IPS-20b (cell line): ENCODE results near the gene EXOG.

Experiments
- H3K27ac ChIP-seq: one replicate; pipeline ENCODE4 v1.5.1; 2013; ENCODE audit warnings: low read length
- H3K27me3 ChIP-seq: 2 replicates; pipeline ENCODE4 v1.6.1; 2013; ENCODE audit warnings: mild to moderate bottlenecking, low read length, inconsistent platforms; ENCODE audit not compliant: insufficient read depth
- H3K36me3 ChIP-seq: 2 replicates; pipeline ENCODE4 v1.6.1; 2013; ENCODE audit warnings: low read depth, mild to moderate bottlenecking, inconsistent platforms, low read length, moderate library complexity; ENCODE audit not compliant: insufficient read depth
- H3K4me1 ChIP-seq: 2 replicates; pipeline ENCODE4 v1.6.1; 2013; ENCODE audit warnings: mild to moderate bottlenecking, control low read depth, inconsistent platforms, low read length, moderate library complexity; ENCODE audit not compliant: insufficient read depth
- H3K4me3 ChIP-seq: 2 replicates; pipeline ENCODE4 v1.5.1; 2013; ENCODE audit warnings: mild to moderate bottlenecking, low read length, inconsistent platforms
- H3K9ac ChIP-seq: 2 replicates; pipeline ENCODE4 v1.6.1; 2013; ENCODE audit warnings: low read depth, mild to moderate bottlenecking, inconsistent platforms, low read length, moderate library complexity
- H3K9me3 ChIP-seq: 2 replicates; pipeline ENCODE4 v1.6.1; 2013; ENCODE audit warnings: mild to moderate bottlenecking, low read depth, low read length, inconsistent platforms; ENCODE audit not compliant: insufficient read depth

The EXOG gene

DNA sequence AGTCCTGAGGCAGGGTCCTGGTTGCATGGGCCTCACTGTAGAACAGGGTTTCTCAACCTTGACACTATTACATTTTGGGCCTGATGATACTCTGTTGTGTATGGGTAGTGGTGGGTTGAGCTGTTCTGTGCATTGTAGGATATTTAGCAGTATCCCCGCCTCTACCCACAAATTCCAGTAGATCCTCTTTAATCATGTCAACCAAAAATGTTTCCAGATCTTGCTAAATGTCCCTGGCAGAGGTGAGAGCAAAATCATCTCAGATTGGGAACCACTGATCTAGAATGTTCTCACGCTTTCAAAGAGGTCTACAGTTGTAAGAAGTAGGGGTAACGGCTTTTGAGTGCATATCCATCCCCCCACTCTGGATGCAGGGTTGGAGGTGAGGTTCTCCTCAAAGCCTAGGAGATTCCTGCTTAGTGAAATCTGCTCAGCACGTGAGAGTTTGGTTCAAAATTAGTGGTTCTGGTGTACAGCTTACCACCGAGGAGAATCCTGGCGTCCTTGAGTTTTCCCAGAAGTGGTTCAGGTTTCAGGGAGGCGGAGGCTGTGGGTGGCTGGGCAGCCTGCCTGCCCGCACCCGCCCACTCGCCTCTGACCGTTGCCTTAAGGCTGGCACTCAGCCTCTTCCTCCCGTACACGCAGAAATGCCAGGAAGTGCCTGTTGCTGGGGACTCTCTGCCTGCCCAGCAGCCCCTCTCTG, 37.2 kb upstream of the EXOG start:
- Histone ChIP-seq H3K27me3 (no peaks in the 10 kb centered on the region), H3K36me3 (no peaks in the 10 kb centered on the region), H3K9me3 (no peaks in the 10 kb centered on the region), H3K4me1 (peaks cover 9% of the 10 kb centered on the region), H3K4me3 (no peak overlapping the region), H3K9ac (no peak overlapping the region), H3K27ac (no peak overlapping the region)

- Histone ChIP-seq H3K9ac (no peak overlapping the region), H3K27me3 (no peaks in the 10 kb centered on the region), H3K36me3 (no peaks in the 10 kb centered on the region), H3K9me3 (no peaks in the 10 kb centered on the region), H3K4me3 (no peak overlapping the region), H3K27ac (no peak overlapping the region), H3K4me1 (peaks cover 9% of the 10 kb centered on the region)
Observed at GRCh38 chr3:38459499-38460048, 36.6 kb upstream of the EXOG start.

DNA sequence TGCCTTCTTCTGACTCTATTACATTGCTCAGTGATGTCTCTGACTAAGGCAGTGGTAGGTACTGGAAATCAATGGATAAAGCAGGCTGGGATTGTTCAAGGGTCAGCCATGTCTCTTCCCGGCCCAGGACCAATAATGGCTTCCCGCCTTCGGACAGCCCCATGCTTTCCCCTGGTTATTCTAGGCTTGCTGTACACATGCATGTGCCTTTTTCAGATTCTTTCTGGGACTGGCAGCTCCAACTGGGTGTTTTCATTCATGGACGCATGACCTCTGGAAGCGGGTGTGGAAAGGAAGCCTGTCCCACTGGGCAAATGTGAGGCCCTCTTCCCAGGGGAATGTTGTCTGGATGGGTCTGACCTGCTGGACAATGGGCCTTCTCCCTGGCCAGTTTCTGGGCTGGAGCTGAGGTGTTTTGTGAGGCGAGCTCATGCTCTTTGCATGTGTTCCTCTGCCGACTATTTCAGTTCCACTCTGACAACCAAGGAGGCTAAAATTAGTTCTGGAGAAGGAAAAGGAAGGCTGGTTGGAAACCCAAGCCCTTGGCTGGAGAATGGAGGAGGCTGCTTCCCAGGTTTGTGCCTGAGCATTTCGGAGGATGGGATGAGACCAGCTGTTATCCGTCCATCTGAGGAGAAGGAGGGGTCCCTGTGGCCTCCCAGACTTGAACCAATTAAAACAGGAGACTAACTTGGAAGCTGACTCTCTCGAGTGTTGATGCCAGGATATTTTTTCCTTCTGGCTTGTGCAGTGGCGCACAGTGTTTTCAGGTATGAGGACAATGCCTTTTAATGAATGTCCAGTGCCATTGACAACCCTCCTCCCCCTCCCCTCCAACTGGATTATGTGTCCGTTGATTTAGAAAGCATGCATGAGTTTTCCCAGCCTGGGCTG, 35.5 kb upstream of the EXOG start:
- H3K4me1 ChIP-seq = peaks cover 9% of the 10 kb centered on the region
- H3K9me3 ChIP-seq = 0 out of 2 replicates have a peak, but pooled peaks cover 3% of the 10 kb centered on the region

DNA sequence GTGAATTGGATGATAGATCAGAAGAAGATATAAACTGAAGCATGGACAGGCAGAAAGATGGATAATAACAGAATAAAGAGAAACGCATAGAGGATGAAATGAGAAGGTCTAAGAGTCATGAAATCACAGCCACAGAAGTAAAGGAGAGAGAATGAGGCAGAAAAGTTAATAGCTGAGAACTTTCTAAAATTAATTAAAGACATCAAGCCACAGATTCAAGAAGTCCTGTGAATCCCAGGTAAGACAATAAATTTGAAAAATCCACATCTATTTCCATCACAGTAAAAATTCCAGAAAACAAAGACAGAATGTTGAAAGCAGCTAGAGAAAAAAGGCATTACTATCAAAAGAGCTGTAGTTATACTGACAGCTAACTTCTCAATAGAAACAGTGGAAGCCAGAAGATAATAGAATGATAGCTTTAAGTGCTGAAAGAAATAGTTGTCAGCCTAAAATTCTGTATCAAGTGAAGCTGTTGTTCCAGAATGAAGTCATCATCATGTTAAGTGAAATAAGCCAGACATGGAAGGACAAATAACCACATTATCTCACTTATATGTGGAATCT, 30.5 kb upstream of the EXOG start:
- no peaks in the 10 kb centered on the region for H3K4me1 ChIP-seq
- H3K27ac ChIP-seq = no peak overlapping the region
- no peak overlapping the region for H3K4me3 ChIP-seq
- H3K36me3 ChIP-seq = no peaks in the 10 kb centered on the region
- peaks cover 24% of the 10 kb centered on the region; the same call in 1 of the 2 replicates for H3K9me3 ChIP-seq
- H3K27me3 ChIP-seq = no peaks in the 10 kb centered on the region
- H3K9ac ChIP-seq = no peak overlapping the region

More for the DNA sequence above, 35.5 kb upstream of the EXOG start:
- no peaks in the 10 kb centered on the region for H3K27me3 ChIP-seq
- H3K4me3 ChIP-seq = no peak overlapping the region
- H3K9ac ChIP-seq = no peak overlapping the region
- no peaks in the 10 kb centered on the region for H3K36me3 ChIP-seq
- no peak overlapping the region for H3K27ac ChIP-seq

DNA sequence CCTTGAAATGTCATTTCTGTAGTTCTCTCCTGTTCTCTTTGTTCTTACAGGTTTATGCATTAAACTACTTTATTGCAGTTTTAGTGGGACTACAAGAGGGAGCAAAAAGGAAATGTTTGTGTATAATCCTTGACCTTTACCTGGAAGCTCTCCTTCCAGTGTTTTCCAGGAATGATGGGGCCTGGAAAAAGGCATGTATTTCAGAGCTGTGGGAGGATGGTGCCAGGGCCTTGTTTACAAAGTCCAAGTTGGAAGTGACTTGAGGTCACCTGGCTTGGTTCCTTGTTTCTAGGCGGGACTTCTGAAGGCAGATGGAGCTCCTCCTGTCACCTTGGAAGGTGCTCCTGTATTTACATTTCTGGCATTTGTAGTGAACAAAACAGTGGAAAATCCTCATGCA, 27.4 kb upstream of the EXOG start:
- Histone ChIP-seq H3K27ac (no peak overlapping the region), H3K9ac (no peak overlapping the region), H3K9me3 (peaks cover 24% of the 10 kb centered on the region; the same call in 1 of the 2 replicates), H3K4me1 (no peaks in the 10 kb centered on the region), H3K36me3 (no peaks in the 10 kb centered on the region), H3K4me3 (no peak overlapping the region), H3K27me3 (no peaks in the 10 kb centered on the region)

- H3K4me1 ChIP-seq = no peaks in the 10 kb centered on the region
- no peaks in the 10 kb centered on the region for H3K36me3 ChIP-seq
- H3K27ac ChIP-seq = no peak overlapping the region
- H3K4me3 ChIP-seq = no peak overlapping the region
- H3K9me3 ChIP-seq = peaks cover 24% of the 10 kb centered on the region; the same call in 1 of the 2 replicates
- H3K27me3 ChIP-seq = no peaks in the 10 kb centered on the region
- no peak overlapping the region for H3K9ac ChIP-seq
Observed at GRCh38 chr3:38469852-38470251, 26.3 kb upstream of the EXOG start.

DNA sequence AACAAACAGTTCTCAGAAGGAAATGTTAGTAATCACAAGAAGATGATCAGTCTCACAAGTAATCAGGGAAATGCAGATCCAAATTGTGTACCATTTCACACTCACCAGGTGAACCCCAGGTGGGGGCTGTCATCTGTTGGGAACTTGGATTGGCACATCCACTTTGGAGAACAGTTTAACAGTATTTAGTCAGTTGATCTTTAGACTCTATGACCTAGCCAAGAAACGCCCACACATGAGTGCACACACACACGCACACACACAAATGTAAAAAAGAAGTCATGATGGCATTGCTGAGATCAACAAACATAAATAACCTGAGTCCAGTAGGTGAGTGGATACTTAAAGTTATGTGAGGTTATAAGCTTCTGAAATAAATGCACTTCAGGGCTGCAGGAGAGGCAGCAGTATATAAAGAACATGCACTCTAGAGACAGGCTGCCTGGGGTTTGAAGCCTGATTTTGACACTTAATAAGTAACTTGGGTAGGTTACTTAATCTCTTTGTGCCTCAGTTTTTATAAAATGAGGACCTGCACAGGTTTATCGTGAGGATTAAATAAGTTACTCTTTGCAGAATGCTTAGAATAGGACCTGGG, 24.8 kb upstream of the EXOG start:
- Histone ChIP-seq H3K27ac (no peak overlapping the region), H3K9me3 (peaks cover 16% of the 10 kb centered on the region; the same call in 1 of the 2 replicates), H3K36me3 (no peaks in the 10 kb centered on the region), H3K9ac (no peak overlapping the region), H3K4me1 (no peaks in the 10 kb centered on the region), H3K27me3 (no peaks in the 10 kb centered on the region), H3K4me3 (no peak overlapping the region)

- H3K9me3 ChIP-seq = peaks cover 16% of the 10 kb centered on the region; the same call in 1 of the 2 replicates
- no peaks in the 10 kb centered on the region for H3K27me3 ChIP-seq
- H3K4me3 ChIP-seq = no peak overlapping the region
- H3K9ac ChIP-seq = no peak overlapping the region
- no peaks in the 10 kb centered on the region for H3K4me1 ChIP-seq
- no peak overlapping the region for H3K27ac ChIP-seq
- H3K36me3 ChIP-seq = no peaks in the 10 kb centered on the region
Observed at GRCh38 chr3:38472342-38472741, 23.8 kb upstream of the EXOG start.

DNA sequence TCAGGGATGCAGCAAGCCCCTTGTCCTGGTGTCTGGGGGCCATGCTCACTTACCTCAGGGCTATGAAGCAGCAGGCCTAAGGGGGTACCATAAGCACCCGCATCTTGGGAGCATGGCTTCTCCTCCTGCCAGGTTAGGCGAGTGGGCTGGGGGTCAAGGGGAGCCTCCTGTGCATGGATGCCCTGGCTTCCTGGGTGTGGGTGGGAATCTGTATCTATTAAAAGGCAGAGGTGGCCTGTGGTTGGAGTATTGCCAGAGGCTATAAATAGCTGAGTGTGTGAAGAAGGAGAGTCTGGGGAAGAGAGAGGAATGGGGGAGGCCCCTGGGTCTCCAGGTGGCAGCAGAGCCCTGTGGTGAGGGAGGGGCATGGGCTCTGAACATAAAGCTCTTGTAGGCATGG, 22.9 kb upstream of the EXOG start:
- no peak overlapping the region for H3K4me3 ChIP-seq
- peaks cover under 1% of the 10 kb centered on the region; the same call in 1 of the 2 replicates for H3K36me3 ChIP-seq
- no peak overlapping the region for H3K9ac ChIP-seq
- H3K4me1 ChIP-seq = no peaks in the 10 kb centered on the region
- H3K27me3 ChIP-seq = no peaks in the 10 kb centered on the region
- peaks cover 16% of the 10 kb centered on the region; the same call in 1 of the 2 replicates for H3K9me3 ChIP-seq
- H3K27ac ChIP-seq = no peak overlapping the region

DNA sequence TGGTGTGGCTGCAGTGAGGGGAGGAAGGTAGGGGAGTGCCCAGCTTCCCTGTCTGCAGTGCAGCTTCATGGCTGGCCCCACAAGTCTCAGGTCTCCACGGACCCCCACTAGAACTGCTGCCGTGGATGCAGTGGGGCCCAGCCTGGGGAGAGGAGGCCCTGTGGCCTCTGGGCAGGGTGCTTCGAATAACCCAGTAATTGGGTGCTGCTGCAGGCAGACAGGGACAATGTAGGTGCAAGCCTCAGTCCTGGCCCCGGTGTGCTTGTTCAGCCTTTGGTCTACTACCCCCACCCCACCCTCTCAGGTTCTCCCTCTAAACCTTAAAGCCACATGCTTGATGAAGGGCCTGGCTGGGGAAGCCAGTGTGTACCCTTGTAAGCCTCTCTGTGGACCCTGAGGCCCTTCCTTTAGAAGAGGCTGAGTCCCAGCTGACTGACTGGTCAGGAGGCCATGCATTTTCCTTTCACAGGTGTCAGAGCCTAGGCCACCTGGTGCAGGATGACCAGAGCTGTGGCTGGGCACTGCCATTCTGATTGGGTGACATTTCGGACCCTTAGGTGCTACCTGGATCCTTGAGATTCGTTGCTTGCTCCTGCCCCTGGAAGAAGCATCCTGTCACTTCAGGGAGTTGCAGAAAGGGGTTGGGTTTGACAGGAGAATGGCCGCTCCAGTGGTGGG, 21.1 kb upstream of the EXOG start:
- Histone ChIP-seq H3K4me3 (no peak overlapping the region), H3K9ac (no peak overlapping the region), H3K9me3 (0 out of 2 replicates have a peak, but pooled peaks cover 1% of the 10 kb centered on the region), H3K27ac (no peak overlapping the region), H3K4me1 (no peaks in the 10 kb centered on the region), H3K27me3 (no peaks in the 10 kb centered on the region), H3K36me3 (peaks cover 17% of the 10 kb centered on the region)

DNA sequence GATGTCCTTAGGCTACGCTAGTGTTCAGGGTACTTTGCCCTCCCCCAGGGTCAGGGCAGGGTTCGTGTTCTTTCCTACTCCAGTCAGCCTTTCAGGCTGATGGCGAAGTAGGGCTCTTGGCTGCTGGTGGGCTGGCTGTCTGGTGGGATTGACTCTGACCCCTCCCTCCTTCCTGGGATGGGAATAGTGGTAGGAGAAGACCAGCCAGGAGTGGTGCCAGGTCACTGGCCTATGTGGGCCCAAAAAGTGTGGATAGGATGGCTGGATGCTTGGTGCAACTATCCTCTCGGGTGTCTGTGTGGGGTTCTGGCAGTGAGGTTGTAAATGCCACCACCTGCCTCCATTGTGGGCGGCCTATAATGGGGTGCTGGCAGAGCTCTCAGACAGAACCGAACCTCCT, 20.4 kb upstream of the EXOG start:
- H3K36me3 ChIP-seq = peaks cover 24% of the 10 kb centered on the region
- no peak overlapping the region for H3K27ac ChIP-seq
- no peak overlapping the region for H3K4me3 ChIP-seq
- no peaks in the 10 kb centered on the region for H3K9me3 ChIP-seq
- no peaks in the 10 kb centered on the region for H3K4me1 ChIP-seq
- no peak overlapping the region for H3K9ac ChIP-seq
- H3K27me3 ChIP-seq = no peaks in the 10 kb centered on the region
